ENCODE data around the gene PAPOLA. TPM values are rescaled to one million over a fixed set of nuclear protein-coding genes. Genes with fewer than 3 reads are reported as not detected.

The PAPOLA gene
- total RNA-seq, 1 experiment from 2014 or later: 63.2 TPM

Other genes with a start within 250 kb of the PAPOLA start
- gene BDKRB1, start 246.2 kb upstream of the PAPOLA start, total RNA-seq (2014; rRNA removed; shearing (Covaris generic)): 0.19 and 0.41 TPM in 2 replicates
- gene ATG2B, start 139.0 kb upstream of the PAPOLA start, total RNA-seq (2014; rRNA removed; shearing (Covaris generic)): 3.6 and 5.6 TPM in 2 replicates
- gene GSKIP, start 138.9 kb upstream of the PAPOLA start, total RNA-seq (2014; rRNA removed; shearing (Covaris generic)): 52.9 and 57.9 TPM in 2 replicates
- 1.0 TPM in 1 of 2 replicates, not detected in the other for gene AK7, start 110.3 kb upstream of the PAPOLA start, total RNA-seq (2014; rRNA removed; shearing (Covaris generic))